Measurements from ENCODE around the gene KLHL30.

The KLHL30 gene

DNA sequence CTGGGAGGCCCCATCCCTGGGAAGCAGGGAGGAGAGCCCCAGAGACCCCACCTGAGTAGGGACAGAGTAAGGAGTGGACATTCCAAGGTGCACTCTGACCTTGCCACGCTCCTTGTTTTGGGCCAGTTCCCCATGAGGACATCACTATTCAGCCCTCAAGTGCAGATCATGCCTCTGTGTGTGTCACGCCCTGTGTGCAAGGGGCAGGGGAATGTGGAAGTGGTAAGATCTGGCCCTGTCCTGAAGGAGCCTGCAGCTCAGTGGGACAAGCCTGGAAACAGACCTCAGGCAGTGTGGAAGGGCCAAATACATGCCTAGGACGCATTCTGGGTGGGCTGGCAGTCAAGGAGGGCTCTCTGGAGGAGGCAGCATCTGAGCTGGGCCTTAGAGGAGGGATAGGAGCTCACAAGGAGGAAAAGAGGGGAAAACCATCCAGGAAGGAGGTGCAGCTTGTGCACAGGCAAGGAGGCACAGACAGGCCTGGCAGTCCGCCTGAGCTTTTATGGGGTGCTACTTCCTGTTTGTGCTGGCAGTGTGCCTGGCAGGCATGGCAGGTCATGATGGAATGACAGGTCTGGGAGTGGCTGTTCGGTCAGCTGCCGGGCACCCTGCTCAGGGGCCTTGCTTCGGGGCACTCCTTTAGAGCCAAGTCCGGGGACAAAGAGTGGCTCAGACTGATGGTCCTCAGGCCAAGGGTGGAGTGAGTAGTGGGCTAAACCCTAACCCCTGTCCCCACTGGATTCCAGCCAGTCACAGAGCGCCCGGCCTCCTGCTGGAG is 3.3 kb downstream of the KLHL30 start:
- no peak for DNase-seq
- Mint-ChIP-seq H3K4me3 (no peak overlapping the region), H3K9me3 (no peaks in the 10 kb centered on the region), H3K27ac (no peak overlapping the region), H3K27me3 (ENCODE audit: low read depth, poor library complexity) (no peaks in the 10 kb centered on the region), H3K4me1 (peaks cover 31% of the 10 kb centered on the region), H3K36me3 (ENCODE audit: low read depth) (no peaks in the 10 kb centered on the region)
- TF ChIP-seq, protein P1, sequence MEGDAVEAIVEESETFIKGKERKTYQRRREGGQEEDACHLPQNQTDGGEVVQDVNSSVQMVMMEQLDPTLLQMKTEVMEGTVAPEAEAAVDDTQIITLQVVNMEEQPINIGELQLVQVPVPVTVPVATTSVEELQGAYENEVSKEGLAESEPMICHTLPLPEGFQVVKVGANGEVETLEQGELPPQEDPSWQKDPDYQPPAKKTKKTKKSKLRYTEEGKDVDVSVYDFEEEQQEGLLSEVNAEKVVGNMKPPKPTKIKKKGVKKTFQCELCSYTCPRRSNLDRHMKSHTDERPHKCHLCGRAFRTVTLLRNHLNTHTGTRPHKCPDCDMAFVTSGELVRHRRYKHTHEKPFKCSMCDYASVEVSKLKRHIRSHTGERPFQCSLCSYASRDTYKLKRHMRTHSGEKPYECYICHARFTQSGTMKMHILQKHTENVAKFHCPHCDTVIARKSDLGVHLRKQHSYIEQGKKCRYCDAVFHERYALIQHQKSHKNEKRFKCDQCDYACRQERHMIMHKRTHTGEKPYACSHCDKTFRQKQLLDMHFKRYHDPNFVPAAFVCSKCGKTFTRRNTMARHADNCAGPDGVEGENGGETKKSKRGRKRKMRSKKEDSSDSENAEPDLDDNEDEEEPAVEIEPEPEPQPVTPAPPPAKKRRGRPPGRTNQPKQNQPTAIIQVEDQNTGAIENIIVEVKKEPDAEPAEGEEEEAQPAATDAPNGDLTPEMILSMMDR (IDR thresholded peaks at IDR 0.05): no peak

DNA sequence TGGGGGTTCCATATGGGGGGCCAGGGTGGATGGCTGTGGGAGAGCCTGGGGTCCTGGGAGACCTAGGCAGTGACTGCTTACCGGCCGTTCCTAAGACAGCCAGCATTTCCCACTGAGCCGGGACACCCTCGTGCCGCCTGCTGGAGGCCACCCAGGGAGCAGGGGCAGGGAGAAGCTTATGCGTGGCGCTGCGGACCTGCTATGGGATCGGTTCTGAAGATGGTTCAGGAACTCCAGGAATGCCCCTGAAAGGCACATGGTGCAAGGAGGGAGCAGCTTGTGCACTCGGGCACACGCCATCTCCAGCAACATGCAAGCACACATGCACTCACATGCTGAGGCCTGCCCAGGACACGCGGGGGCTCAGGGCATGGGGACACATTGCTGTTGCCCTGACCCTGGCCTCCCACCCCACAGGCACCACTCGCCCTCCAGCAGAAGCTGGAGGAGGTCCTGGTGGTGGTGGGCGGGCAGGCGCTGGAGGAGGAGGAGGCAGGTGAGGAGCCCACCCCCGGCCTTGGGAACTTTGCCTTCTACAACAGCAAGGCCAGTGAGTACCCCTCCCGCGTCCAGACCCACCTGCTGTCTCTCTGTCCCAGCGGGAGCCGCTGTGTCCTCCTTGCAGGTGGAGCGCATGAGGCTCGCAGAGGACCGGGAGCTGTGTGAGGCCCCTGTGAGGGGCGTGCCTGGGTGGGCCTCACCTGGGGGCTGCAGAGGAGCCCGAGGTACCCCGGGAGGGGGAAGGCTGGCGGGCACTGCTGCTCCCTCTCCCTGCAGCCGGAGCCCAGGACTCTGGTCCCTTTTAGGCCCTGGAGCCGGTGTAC is 4.1 kb downstream of the KLHL30 start:
- no peak for DNase-seq
- no peaks in the 10 kb centered on the region for H3K27me3 Mint-ChIP-seq (ENCODE audit: low read depth, poor library complexity)
- no peak overlapping the region for H3K4me3 Mint-ChIP-seq
- TF ChIP-seq, protein P1 (IDR thresholded peaks at IDR 0.05): no peak
- no peaks in the 10 kb centered on the region for H3K36me3 Mint-ChIP-seq (ENCODE audit: low read depth)
- H3K27ac Mint-ChIP-seq: no peak overlapping the region
- H3K4me1 Mint-ChIP-seq: peaks cover 33% of the 10 kb centered on the region
- H3K9me3 Mint-ChIP-seq: no peaks in the 10 kb centered on the region

GRCh38 chr2:238143239-238143951 is 4.9 kb downstream of the KLHL30 start:
- TF ChIP-seq, protein P1 (IDR thresholded peaks at IDR 0.05): no peak
- Mint-ChIP-seq H3K9me3 (no peaks in the 10 kb centered on the region), H3K27me3 (ENCODE audit: low read depth, poor library complexity) (no peaks in the 10 kb centered on the region), H3K36me3 (ENCODE audit: low read depth) (no peaks in the 10 kb centered on the region), H3K4me1 (peaks cover 28% of the 10 kb centered on the region), H3K27ac (no peak overlapping the region), H3K4me3 (no peak overlapping the region)
- DNase-seq: no peak

- DNase-seq: no peak
- TF ChIP-seq, protein P1 (IDR thresholded peaks at IDR 0.05): no peak
- H3K27ac Mint-ChIP-seq: no peak overlapping the region
- peaks cover 28% of the 10 kb centered on the region for H3K4me1 Mint-ChIP-seq
- no peaks in the 10 kb centered on the region for H3K9me3 Mint-ChIP-seq
- H3K36me3 Mint-ChIP-seq (ENCODE audit: low read depth): no peaks in the 10 kb centered on the region
- H3K4me3 Mint-ChIP-seq: no peak overlapping the region
- H3K27me3 Mint-ChIP-seq (ENCODE audit: low read depth, poor library complexity): no peaks in the 10 kb centered on the region
Measured at GRCh38 chr2:238144262-238144661, 5.8 kb downstream of the KLHL30 start.

GRCh38 chr2:238145046-238145445 is 6.6 kb downstream of the KLHL30 start:
- Mint-ChIP-seq H3K27me3 (ENCODE audit: low read depth, poor library complexity) (no peaks in the 10 kb centered on the region), H3K9me3 (no peaks in the 10 kb centered on the region), H3K4me1 (peaks cover 23% of the 10 kb centered on the region), H3K4me3 (no peak overlapping the region), H3K36me3 (ENCODE audit: low read depth) (no peaks in the 10 kb centered on the region), H3K27ac (no peak overlapping the region)
- DNase-seq: no peak
- TF ChIP-seq, protein P1 (IDR thresholded peaks at IDR 0.05): no peak
